Measurements from ENCODE around the gene NOVA2. TPM values are rescaled to one million over a fixed set of nuclear protein-coding genes. Genes with fewer than 3 reads are reported as not detected.

Gene NOVA2
- polyA plus RNA-seq, 3 donors: not detected

- Mint-ChIP-seq H3K4me1 (no peaks in the 10 kb centered on the region), H3K36me3 (no peaks in the 10 kb centered on the region), H3K9me3 (peaks cover 0 to 16% (median 10%) of the 10 kb centered on the region in 7 donors), H3K27ac (no peak overlapping the region), H3K4me3 (peak overlapping the region in 1 of 2 donors; percentile 67), H3K27me3 (ENCODE audit: low read depth in 3 of 3) (peaks cover 24 to 77% (median 55%) of the 10 kb centered on the region in 3 donors)
- Histone ChIP-seq H3K4me1 (ENCODE audit: control insufficient read depth in 1 of 2, insufficient read depth in 2 of 2, low read length in 2 of 2) (no peaks in the 10 kb centered on the region), H3K79me2 (ENCODE audit: insufficient read depth, low read length) (no peaks in the 10 kb centered on the region), H3K9me3 (replicated peaks in 1 of 2; ENCODE audit: control insufficient read depth in 1 of 2, insufficient read depth in 1 of 2, low read length in 2 of 2) (peaks cover 3 to 9% of the 10 kb centered on the region in 2 donors), H3K4me3 (replicated peaks in 1 of 3; ENCODE audit: low read depth in 2 of 3, low read length in 3 of 3) (no peak overlapping the region), H3K9ac (ENCODE audit: insufficient read depth, low read length, poor library complexity, severe bottlenecking) (no peak overlapping the region), H4K20me1 (ENCODE audit: insufficient read depth, low read length) (no peaks in the 10 kb centered on the region), H2AFZ (ENCODE audit: insufficient read depth, low read depth, low read length, poor library complexity, severe bottlenecking) (no peak overlapping the region), H3K27ac (ENCODE audit: low read depth in 1 of 2, low read length in 2 of 2) (no peak overlapping the region), H3K4me2 (replicated peaks; ENCODE audit: extremely low read depth, low read length, poor library complexity, severe bottlenecking) (no peak overlapping the region), H3K36me3 (replicated peaks in 1 of 2; ENCODE audit: control insufficient read depth in 1 of 2, insufficient read depth in 2 of 2, low read length in 2 of 2) (no peaks in the 10 kb centered on the region), H3K27me3 (ENCODE audit: control insufficient read depth in 2 of 2, insufficient read depth in 2 of 2, low read length in 2 of 2) (peaks cover 13 to 34% of the 10 kb centered on the region in 2 donors)
- intact Hi-C loops (cut with micrococcal nuclease): no loop called here
- 65% methylated on average over 30 of the region's 32 CpGs for WGBS (ENCODE audit: insufficient coverage)
- no peak for DNase-seq
- TF ChIP-seq CTCF (IDR thresholded peaks at IDR 0.05): no peak
Measured at GRCh38 chr19:45940515-45940805, 33.2 kb downstream of the NOVA2 start.

GRCh38 chr19:45939792-45940514, 33.7 kb downstream of the NOVA2 start:
- Histone ChIP-seq H3K4me2 (replicated peaks; ENCODE audit: extremely low read depth, low read length, poor library complexity, severe bottlenecking) (no peak overlapping the region), H2AFZ (ENCODE audit: insufficient read depth, low read depth, low read length, poor library complexity, severe bottlenecking) (no peak overlapping the region), H3K36me3 (replicated peaks in 1 of 2; ENCODE audit: control insufficient read depth in 1 of 2, insufficient read depth in 2 of 2, low read length in 2 of 2) (no peaks in the 10 kb centered on the region), H3K4me3 (replicated peaks in 1 of 3; ENCODE audit: low read depth in 2 of 3, low read length in 3 of 3) (no peak overlapping the region), H3K4me1 (ENCODE audit: control insufficient read depth in 1 of 2, insufficient read depth in 2 of 2, low read length in 2 of 2) (no peaks in the 10 kb centered on the region), H3K9ac (ENCODE audit: insufficient read depth, low read length, poor library complexity, severe bottlenecking) (no peak overlapping the region), H3K9me3 (replicated peaks in 1 of 2; ENCODE audit: control insufficient read depth in 1 of 2, insufficient read depth in 1 of 2, low read length in 2 of 2) (peaks cover 3 to 9% of the 10 kb centered on the region in 2 donors), H3K79me2 (ENCODE audit: insufficient read depth, low read length) (no peaks in the 10 kb centered on the region), H3K27me3 (ENCODE audit: control insufficient read depth in 2 of 2, insufficient read depth in 2 of 2, low read length in 2 of 2) (peaks cover 13 to 38% of the 10 kb centered on the region in 2 donors), H3K27ac (ENCODE audit: low read depth in 1 of 2, low read length in 2 of 2) (no peak overlapping the region), H4K20me1 (ENCODE audit: insufficient read depth, low read length) (no peaks in the 10 kb centered on the region)
- WGBS (ENCODE audit: insufficient coverage): 34% methylated on average over 63 of the region's 67 CpGs
- H3K27me3 Mint-ChIP-seq (ENCODE audit: low read depth in 3 of 3): peaks cover 26 to 80% (median 60%) of the 10 kb centered on the region in 3 donors
- H3K4me1 Mint-ChIP-seq: no peaks in the 10 kb centered on the region
- H3K9me3 Mint-ChIP-seq: peaks cover 0 to 16% (median 10%) of the 10 kb centered on the region in 7 donors
- H3K27ac Mint-ChIP-seq: no peak overlapping the region
- peak overlapping the region in 1 of 2 donors; percentile 77 for H3K4me3 Mint-ChIP-seq
- no peak for TF ChIP-seq CTCF (IDR thresholded peaks at IDR 0.05)
- no peak for DNase-seq
- no peaks in the 10 kb centered on the region for H3K36me3 Mint-ChIP-seq
- intact Hi-C loops (cut with micrococcal nuclease): no loop called here

All from CD14-positive monocyte (primary cell).